T-helper 1 cell treated with Interleukin-12 subunit alpha and Interleukin-12 subunit beta and Interleukin-4 antibody, amounts not matched to agents 30 ng/mL and 1 ng/mL, for 36 hours (primary cell): ENCODE data around the gene ITGB1BP1. TPM values are rescaled to one million over a fixed set of nuclear protein-coding genes. Genes with fewer than 3 reads are reported as not detected.

Experiments used
- intact Hi-C: fragments of 100-400 bp; cut with micrococcal nuclease; formaldehyde crosslinking; loops from one replicate; pipeline ENCODE4 v1.15.1; 2024
- total RNA-seq: library from RNA; stranded (reverse); gene quantifications from 2 replicates; pipeline ENCODE4 v1.2.3, GENCODE V29; 2022

The ITGB1BP1 gene
- total RNA-seq, 1 donor from 2014 or later, result 108 TPM

DNA sequence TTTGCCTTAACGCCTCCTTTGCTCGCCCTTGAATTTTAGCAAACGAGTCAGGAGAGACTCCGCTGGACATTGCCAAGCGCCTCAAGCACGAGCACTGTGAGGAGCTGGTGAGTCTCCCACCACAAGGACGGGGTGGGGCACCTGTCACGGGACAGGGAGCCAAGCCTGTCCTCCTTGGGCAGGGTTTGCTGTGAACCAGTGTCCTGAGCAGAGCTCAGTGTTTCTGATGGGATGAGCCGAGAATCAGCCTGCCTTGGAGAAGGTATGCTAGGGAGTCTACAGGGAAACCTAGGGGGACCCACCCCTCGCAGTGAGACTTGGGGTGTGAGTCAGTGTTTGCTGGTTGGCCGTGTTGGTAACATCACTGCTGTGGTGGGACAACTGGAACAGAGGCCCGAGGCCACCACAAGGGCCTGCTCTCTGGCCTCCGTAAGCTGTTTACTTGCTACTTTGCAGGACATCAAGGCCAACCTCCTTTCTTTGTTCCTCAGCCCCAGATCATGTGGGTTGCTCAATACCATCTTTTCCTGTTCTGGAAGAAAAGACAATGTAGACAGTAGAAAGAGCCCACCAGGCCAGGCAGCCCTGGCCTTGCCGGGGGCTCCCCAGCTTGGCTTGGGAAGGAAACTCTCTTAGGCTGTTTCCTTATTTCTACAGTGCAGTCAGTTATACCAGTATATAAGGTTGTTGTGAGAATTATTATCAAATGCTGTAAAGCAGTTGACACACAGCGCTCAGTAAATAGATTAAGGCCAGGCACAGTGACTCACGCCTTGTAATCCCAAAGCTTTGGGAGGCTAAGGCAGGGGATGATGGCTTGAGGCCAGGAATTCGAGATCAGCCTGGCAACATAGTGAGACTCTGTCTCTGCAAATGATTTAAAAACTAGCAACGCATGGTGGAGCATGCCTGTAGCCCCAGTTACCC is 42.4 kb downstream of the ITGB1BP1 start:
- intact Hi-C loops, result no loop called here

GRCh38 chr2:9379391-9379755 is 44.0 kb downstream of the ITGB1BP1 start:
- intact Hi-C loops, result no loop called here

- intact Hi-C loops, result no loop called here
Measured at GRCh38 chr2:9378433-9379390, 44.6 kb downstream of the ITGB1BP1 start.

GRCh38 chr2:9377461-9378097 is 45.7 kb downstream of the ITGB1BP1 start:
- intact Hi-C loops, result no loop called here

- intact Hi-C loops, result no loop called here
Measured at GRCh38 chr2:9375857-9376428, 47.4 kb downstream of the ITGB1BP1 start.

- intact Hi-C loops, result no loop called here
Measured at GRCh38 chr2:9374071-9374730, 49.1 kb downstream of the ITGB1BP1 start.

GRCh38 chr2:9373476-9373875 is 49.9 kb downstream of the ITGB1BP1 start:
- intact Hi-C loops, result no loop called here

- intact Hi-C loops, result no loop called here
Measured at GRCh38 chr2:9373047-9373446, 50.3 kb downstream of the ITGB1BP1 start.

- intact Hi-C loops, result no loop called here
Measured at GRCh38 chr2:9370746-9371145, 52.6 kb downstream of the ITGB1BP1 start.

- intact Hi-C loops, result no loop called here
Measured at GRCh38 chr2:9366026-9366425, 57.3 kb downstream of the ITGB1BP1 start.

- intact Hi-C loops, result no loop called here
Measured at GRCh38 chr2:9365498-9366019, 57.8 kb downstream of the ITGB1BP1 start.

DNA sequence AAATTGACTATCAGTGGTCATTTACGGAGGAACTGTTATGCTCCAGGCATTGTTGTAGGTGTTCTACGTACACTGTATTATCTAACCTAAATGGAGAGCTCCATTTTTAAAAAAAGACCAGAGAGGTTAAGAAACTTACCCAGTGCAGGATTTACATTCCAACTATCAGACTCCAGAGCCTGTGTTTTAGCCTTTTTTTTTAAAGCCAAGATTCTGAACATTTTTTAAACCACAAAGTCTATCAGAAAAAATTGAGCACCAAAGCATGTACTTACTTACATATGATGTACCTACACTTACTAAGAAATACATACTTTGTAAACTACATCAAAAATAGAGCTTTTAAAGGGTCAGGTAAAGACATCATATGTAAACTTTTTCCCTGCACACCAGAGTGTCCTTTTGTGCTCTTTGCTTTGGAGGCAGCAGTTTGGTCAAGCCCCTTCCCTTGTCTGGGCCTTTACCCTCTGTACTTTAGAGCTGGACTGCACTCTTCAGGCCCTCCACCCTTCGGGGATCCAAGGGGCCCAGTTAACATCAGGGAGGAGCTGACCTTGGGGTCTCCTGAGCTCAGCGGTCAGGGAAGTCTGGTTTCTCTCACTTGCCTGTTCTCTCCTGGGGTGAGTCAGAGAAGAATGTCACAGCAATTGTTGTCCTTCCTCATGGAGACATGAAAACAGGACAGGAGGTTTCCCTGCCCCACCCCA is 58.4 kb downstream of the ITGB1BP1 start:
- intact Hi-C loops, result no loop called here

DNA sequence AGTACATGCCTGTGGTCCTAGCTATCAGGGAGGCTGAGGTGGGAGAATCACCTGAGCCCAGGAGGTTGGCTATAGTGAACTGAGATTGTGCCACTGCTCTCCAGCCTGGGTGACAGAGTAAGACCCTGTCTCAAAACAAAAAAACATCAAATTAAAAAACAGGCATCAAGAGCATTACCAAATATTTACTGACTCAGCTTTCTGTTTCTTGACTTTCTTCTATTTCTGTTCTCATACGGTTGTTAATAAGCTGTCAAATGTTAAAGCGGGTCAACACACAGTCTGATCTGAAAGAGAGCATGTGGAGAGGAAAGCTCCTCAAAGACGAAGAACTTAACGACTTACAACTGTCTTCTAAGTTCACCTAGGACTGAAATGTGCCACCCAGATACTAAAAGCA is 59.0 kb downstream of the ITGB1BP1 start:
- intact Hi-C loops, result no loop called here

GRCh38 chr2:9360701-9361100 is 62.6 kb downstream of the ITGB1BP1 start:
- intact Hi-C loops, result no loop called here

DNA sequence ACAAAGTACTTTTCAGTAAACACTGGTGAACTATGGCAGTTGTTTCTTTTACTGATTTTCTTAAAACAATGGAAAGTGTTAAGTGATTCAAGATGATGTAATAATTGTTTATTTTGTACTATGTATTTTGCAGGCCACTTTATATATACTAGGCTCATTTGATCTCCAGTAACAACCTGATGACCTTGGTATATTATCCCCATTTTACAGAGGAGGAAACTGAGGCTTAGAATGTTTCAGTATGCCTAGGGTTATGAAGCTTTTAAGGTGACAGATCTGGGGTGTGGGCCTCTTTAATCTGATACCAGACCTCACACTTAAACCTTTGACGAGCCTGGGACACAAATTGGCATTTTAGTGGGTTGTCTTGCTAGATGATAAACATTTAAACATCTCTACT is 63.2 kb downstream of the ITGB1BP1 start:
- intact Hi-C loops, result no loop called here

GRCh38 chr2:9359463-9359862 is 63.9 kb downstream of the ITGB1BP1 start:
- intact Hi-C loops, result loop anchor here (10.0 kb wide), 1 partner anchor 215 kb away; no protein-coding TSS in a partner anchor

GRCh38 chr2:9358846-9359245 is 64.5 kb downstream of the ITGB1BP1 start:
- intact Hi-C loops, result loop anchor here (10.0 kb wide), 1 partner anchor 214 kb away; no protein-coding TSS in a partner anchor

- intact Hi-C loops, result loop anchor here (10.0 kb wide), 1 partner anchor 211 kb away; no protein-coding TSS in a partner anchor
Measured at GRCh38 chr2:9356261-9356660, 67.1 kb downstream of the ITGB1BP1 start.

DNA sequence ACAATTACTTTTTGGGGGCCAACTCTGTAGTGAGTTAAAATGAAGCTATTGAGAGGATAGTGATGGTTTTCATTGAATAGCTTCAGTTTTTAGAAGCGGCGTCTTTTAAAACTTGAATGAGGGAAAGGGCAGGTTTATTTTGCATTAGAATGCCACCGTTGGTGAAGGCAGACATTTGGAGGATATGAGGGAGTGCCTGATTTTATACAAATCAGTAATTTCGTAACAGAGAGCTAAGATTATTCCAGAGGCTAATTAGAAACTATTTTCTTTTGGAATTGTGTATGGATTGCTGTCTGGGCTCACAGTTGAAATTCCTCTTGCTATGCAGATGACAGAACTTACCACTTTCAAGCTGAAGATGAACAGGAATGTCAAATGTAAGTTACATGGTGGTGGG is 67.6 kb downstream of the ITGB1BP1 start:
- intact Hi-C loops, result loop anchor here (10.0 kb wide), 1 partner anchor 211 kb away; no protein-coding TSS in a partner anchor
